ENCODE measurements around the gene FBH1.
A peak's percentile ranks its signal among the peaks of the same experiment; 100 is the strongest.
"Not testable (repeated sequence)": the region's sequence is repeated elsewhere in the genome, so short reads cannot be mapped to it uniquely, and the experiment has no call there.

Gene FBH1

DNA sequence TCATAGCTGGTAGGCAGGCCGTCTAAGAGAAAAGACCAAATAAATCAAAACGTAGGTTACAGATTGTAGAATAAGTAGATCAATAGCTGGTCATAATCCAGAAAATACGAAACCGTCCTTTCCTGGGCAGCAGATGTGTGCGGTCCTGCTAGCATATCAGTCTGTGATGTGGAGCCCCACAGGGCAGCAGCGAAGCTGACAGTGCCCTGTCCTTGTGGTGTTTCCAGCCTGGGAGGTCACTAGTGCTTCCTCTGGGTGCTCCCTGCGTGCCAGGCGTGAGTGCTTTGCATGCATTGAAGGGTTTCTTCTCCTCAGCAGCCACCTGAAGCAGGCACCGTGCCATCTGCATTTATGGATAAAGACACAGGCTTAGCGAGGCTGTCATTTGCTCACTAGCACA, 45.6 kb downstream of the FBH1 start:
- Histone ChIP-seq H3K4me1 (ENCODE audit: control insufficient read depth, insufficient read depth, low read length) (no peaks in the 10 kb centered on the region), H3K27ac (ENCODE audit: low read depth, low read length) (no peak overlapping the region), H3K9ac (ENCODE audit: low read length) (no peak overlapping the region), H3K36me3 (ENCODE audit: control insufficient read depth, insufficient read depth, low read length) (peaks cover 32% of the 10 kb centered on the region), H3K4me3 (ENCODE audit: low read length) (no peak overlapping the region), H3K27me3 (ENCODE audit: control insufficient read depth, insufficient read depth, low read length) (no peaks in the 10 kb centered on the region)

DNA sequence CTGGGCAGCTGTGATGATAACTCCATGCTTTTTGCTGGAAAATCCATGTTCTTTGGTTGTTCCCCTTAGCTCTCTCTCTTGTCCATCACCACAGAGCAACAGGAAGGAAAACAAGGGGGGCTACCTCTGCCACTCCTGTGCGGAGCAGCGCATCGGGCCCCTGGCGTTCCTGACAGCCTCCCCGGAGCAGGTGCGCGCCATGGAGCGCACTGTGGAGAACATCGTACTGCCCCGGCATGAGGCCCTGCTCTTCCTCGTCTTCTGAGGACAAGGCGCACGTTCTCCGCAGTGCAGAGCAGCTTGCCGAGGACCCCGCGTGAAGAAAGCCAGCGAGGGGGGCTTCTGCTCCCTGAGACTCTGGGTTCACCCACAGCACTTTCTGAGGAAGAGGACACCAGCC, 47.0 kb downstream of the FBH1 start:
- H3K36me3 ChIP-seq (ENCODE audit: control insufficient read depth, insufficient read depth, low read length), result peaks cover 26% of the 10 kb centered on the region

DNA sequence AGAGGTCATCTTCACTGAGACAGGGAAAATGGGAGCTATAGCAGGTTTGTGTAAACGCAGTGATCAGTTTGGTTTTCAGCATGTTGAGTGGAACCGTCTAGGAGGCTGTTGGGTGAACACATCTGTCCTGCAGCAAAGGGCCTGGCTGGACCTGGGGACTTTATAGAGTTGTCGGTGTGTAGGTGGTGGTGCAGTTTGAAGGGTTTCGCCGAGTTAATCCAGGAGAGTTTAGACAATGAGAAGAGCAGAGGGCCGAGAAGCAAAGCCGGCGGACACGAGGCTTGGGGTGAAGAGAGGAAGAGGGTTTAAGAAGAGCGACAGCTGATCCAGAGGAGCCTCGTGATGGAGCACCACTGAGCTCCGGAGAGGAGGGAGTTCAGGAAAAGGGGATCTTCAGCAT, 48.2 kb downstream of the FBH1 start:
- no peak overlapping the region for H3K9ac ChIP-seq (ENCODE audit: low read length)
- peaks cover 25% of the 10 kb centered on the region for H3K36me3 ChIP-seq (ENCODE audit: control insufficient read depth, insufficient read depth, low read length)
- no peak overlapping the region for H3K27ac ChIP-seq (ENCODE audit: low read depth, low read length)
- no peak overlapping the region for H3K4me3 ChIP-seq (ENCODE audit: low read length)
- no peaks in the 10 kb centered on the region for H3K4me1 ChIP-seq (ENCODE audit: control insufficient read depth, insufficient read depth, low read length)
- no peaks in the 10 kb centered on the region for H3K27me3 ChIP-seq (ENCODE audit: control insufficient read depth, insufficient read depth, low read length)

More for the DNA sequence above, 47.0 kb downstream of the FBH1 start:
- H3K9ac ChIP-seq (ENCODE audit: low read length), result no peak overlapping the region
- no peak overlapping the region for H3K27ac ChIP-seq (ENCODE audit: low read depth, low read length)
- no peaks in the 10 kb centered on the region for H3K4me1 ChIP-seq (ENCODE audit: control insufficient read depth, insufficient read depth, low read length)
- H3K27me3 ChIP-seq (ENCODE audit: control insufficient read depth, insufficient read depth, low read length), result no peaks in the 10 kb centered on the region
- H3K4me3 ChIP-seq (ENCODE audit: low read length), result no peak overlapping the region

DNA sequence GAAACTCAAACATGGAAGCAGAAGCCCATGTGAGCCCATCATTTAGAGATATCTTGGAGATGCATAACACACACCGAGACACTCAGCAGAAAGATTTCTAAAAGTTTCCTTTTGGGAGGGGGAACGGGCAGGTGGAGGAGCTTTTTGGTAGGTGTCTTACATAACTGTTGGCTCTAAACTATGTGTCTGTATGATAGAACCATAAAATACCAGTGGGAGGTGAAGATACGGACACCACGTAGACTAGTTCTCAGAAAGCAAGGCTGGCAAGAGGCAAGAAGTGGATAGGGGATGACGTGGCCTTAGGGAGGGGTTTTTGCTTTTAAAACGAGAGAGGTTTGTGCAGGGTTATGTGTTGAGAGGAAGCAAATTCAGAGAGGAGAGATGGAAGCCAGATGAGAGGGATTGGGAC, 50.8 kb downstream of the FBH1 start:
- no peak overlapping the region for H3K27ac ChIP-seq (ENCODE audit: low read depth, low read length)

GRCh38 chr10:5941579-5941978, 51.5 kb downstream of the FBH1 start:
- H3K27ac ChIP-seq (ENCODE audit: low read depth, low read length), result no peak overlapping the region

More for the DNA sequence above, 50.8 kb downstream of the FBH1 start:
- no peaks in the 10 kb centered on the region for H3K27me3 ChIP-seq (ENCODE audit: control insufficient read depth, insufficient read depth, low read length)
- no peak overlapping the region for H3K9ac ChIP-seq (ENCODE audit: low read length)
- H3K4me1 ChIP-seq (ENCODE audit: control insufficient read depth, insufficient read depth, low read length), result peaks cover 7% of the 10 kb centered on the region
- peaks cover 17% of the 10 kb centered on the region for H3K36me3 ChIP-seq (ENCODE audit: control insufficient read depth, insufficient read depth, low read length)
- H3K4me3 ChIP-seq (ENCODE audit: low read length), result no peak overlapping the region

DNA sequence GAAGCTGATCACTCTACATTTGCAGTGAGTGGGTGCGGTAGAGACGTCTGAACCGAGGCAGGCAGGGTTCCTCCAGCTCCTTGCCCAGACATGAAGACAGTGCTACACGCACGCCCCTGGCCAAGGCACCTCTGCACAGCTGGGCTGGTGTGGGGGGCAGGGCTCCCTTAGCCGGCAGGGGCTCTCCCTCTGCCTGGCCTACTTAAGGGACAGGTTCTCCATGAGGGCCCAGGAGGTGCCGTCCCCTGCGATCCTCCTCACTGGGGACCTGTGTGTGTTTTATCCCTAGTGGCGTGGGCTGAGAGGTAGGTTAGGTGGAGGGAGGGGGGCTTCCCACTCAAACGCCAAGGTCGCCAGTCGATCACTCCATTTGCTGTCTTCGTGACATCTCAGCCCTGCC, 52.0 kb downstream of the FBH1 start:
- Histone ChIP-seq H3K9ac (ENCODE audit: low read length) (no peak overlapping the region), H3K36me3 (ENCODE audit: control insufficient read depth, insufficient read depth, low read length) (peaks cover 8% of the 10 kb centered on the region), H3K4me1 (ENCODE audit: control insufficient read depth, insufficient read depth, low read length) (peaks cover 10% of the 10 kb centered on the region), H3K27me3 (ENCODE audit: control insufficient read depth, insufficient read depth, low read length) (no peaks in the 10 kb centered on the region), H3K27ac (ENCODE audit: low read depth, low read length) (no peak overlapping the region), H3K4me3 (ENCODE audit: low read length) (no peak overlapping the region)

More at GRCh38 chr10:5941579-5941978, 51.5 kb downstream of the FBH1 start:
- Histone ChIP-seq H3K9ac (ENCODE audit: low read length) (no peak overlapping the region), H3K36me3 (ENCODE audit: control insufficient read depth, insufficient read depth, low read length) (peaks cover 12% of the 10 kb centered on the region), H3K27me3 (ENCODE audit: control insufficient read depth, insufficient read depth, low read length) (no peaks in the 10 kb centered on the region), H3K4me3 (ENCODE audit: low read length) (no peak overlapping the region), H3K4me1 (ENCODE audit: control insufficient read depth, insufficient read depth, low read length) (peaks cover 10% of the 10 kb centered on the region)

DNA sequence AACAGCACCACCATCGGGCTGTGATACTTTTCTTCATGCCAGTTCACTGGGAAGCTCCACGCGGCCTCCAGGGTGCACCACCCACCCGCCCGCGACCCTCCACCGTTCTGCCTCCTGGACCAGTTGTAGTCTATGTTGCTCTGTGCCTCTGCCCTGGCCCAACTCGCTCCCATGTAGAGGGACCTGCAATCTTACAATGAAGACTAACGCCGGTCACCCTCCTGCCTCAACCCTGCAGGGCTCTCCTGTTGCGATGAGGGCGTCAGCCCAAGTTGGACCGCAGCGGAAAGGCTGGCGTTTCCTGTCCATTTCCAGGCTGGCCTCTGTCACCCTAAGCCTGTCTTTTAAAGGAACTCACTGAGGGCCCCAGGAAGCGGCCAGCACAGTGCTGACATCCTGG, 52.4 kb downstream of the FBH1 start:
- no peak overlapping the region for H3K9ac ChIP-seq (ENCODE audit: low read length)
- no peak overlapping the region for H3K4me3 ChIP-seq (ENCODE audit: low read length)
- peaks cover 10% of the 10 kb centered on the region for H3K4me1 ChIP-seq (ENCODE audit: control insufficient read depth, insufficient read depth, low read length)
- H3K27me3 ChIP-seq (ENCODE audit: control insufficient read depth, insufficient read depth, low read length), result no peaks in the 10 kb centered on the region
- H3K27ac ChIP-seq (ENCODE audit: low read depth, low read length), result no peak overlapping the region
- H3K36me3 ChIP-seq (ENCODE audit: control insufficient read depth, insufficient read depth, low read length), result peaks cover 4% of the 10 kb centered on the region

- Histone ChIP-seq H3K4me1 (ENCODE audit: control insufficient read depth, insufficient read depth, low read length) (peaks cover 10% of the 10 kb centered on the region), H3K27me3 (ENCODE audit: control insufficient read depth, insufficient read depth, low read length) (no peaks in the 10 kb centered on the region), H3K36me3 (ENCODE audit: control insufficient read depth, insufficient read depth, low read length) (no peaks in the 10 kb centered on the region), H3K4me3 (ENCODE audit: low read length) (peak overlapping the region; percentile 25), H3K9ac (ENCODE audit: low read length) (no peak overlapping the region), H3K27ac (ENCODE audit: low read depth, low read length) (peak overlapping the region; percentile 76)
Observed at GRCh38 chr10:5943536-5943935, 53.5 kb downstream of the FBH1 start.

- Histone ChIP-seq H3K4me1 (ENCODE audit: control insufficient read depth, insufficient read depth, low read length) (peaks cover 10% of the 10 kb centered on the region), H3K36me3 (ENCODE audit: control insufficient read depth, insufficient read depth, low read length) (no peaks in the 10 kb centered on the region), H3K27me3 (ENCODE audit: control insufficient read depth, insufficient read depth, low read length) (no peaks in the 10 kb centered on the region), H3K9ac (ENCODE audit: low read length) (no peak overlapping the region), H3K27ac (ENCODE audit: low read depth, low read length) (peak overlapping the region; percentile 84), H3K4me3 (ENCODE audit: low read length) (peak overlapping the region; percentile 56)
Observed at GRCh38 chr10:5944389-5945189, 54.5 kb downstream of the FBH1 start.

- Histone ChIP-seq H3K27me3 (ENCODE audit: control insufficient read depth, insufficient read depth, low read length) (no peaks in the 10 kb centered on the region), H3K4me1 (ENCODE audit: control insufficient read depth, insufficient read depth, low read length) (peaks cover 10% of the 10 kb centered on the region), H3K9ac (ENCODE audit: low read length) (peak overlapping the region; percentile 24), H3K36me3 (ENCODE audit: control insufficient read depth, insufficient read depth, low read length) (no peaks in the 10 kb centered on the region), H3K4me3 (ENCODE audit: low read length) (peak overlapping the region; percentile 56), H3K27ac (ENCODE audit: low read depth, low read length) (peak overlapping the region; percentile 84)
Observed at GRCh38 chr10:5945190-5945509, 55.1 kb downstream of the FBH1 start.

GRCh38 chr10:5945561-5946418, 55.7 kb downstream of the FBH1 start:
- H3K4me1 ChIP-seq (ENCODE audit: control insufficient read depth, insufficient read depth, low read length), result peaks cover 10% of the 10 kb centered on the region
- peak overlapping the region; percentile 56 for H3K4me3 ChIP-seq (ENCODE audit: low read length)
- H3K9ac ChIP-seq (ENCODE audit: low read length), result peak overlapping the region; percentile 24
- peak overlapping the region; percentile 84 for H3K27ac ChIP-seq (ENCODE audit: low read depth, low read length)
- H3K27me3 ChIP-seq (ENCODE audit: control insufficient read depth, insufficient read depth, low read length), result no peaks in the 10 kb centered on the region
- H3K36me3 ChIP-seq (ENCODE audit: control insufficient read depth, insufficient read depth, low read length), result no peaks in the 10 kb centered on the region

- peak overlapping the region; percentile 84 for H3K27ac ChIP-seq (ENCODE audit: low read depth, low read length)
- not testable (repeated sequence) for H3K4me1 ChIP-seq (ENCODE audit: control insufficient read depth, insufficient read depth, low read length); H3K9ac ChIP-seq (ENCODE audit: low read length); H3K36me3 ChIP-seq (ENCODE audit: control insufficient read depth, insufficient read depth, low read length); H3K27me3 ChIP-seq (ENCODE audit: control insufficient read depth, insufficient read depth, low read length); H3K4me3 ChIP-seq (ENCODE audit: low read length)
Observed at GRCh38 chr10:5946419-5946775, 56.4 kb downstream of the FBH1 start.
